Transverse colon (tissue), 4 donors: ENCODE results near the gene TMEM174.
"Not testable (repeated sequence)": the region's sequence is repeated elsewhere in the genome, so short reads cannot be mapped to it uniquely, and the experiment has no call there.

Source experiments
- POLR2AphosphoS5 ChIP-seq, 3 donors: sonication (generic); formaldehyde crosslinking; IDR thresholded peaks; one replicate each; pipeline ENCODE4 v1.6.1; 2016; ENCODE audit warnings: antibody characterized with exemption in 3 of 3
- TF ChIP-seq, protein P1 (sequence below), 5 experiments: fragments of 200-600 bp in 3 of 5; fragments of 450-650 bp in 2 of 5; sonication (generic) in 3 of 5; IDR thresholded peaks; 1 replicate in 2 of 5; 2 replicates in 3 of 5; pipeline ENCODE4 v1.5.1; 2016 to 2017; ENCODE audit warnings: antibody characterized with exemption in 5 of 5, inconsistent platforms in 3 of 5, mild to moderate bottlenecking in 2 of 5, moderate library complexity in 1 of 5

DNA sequence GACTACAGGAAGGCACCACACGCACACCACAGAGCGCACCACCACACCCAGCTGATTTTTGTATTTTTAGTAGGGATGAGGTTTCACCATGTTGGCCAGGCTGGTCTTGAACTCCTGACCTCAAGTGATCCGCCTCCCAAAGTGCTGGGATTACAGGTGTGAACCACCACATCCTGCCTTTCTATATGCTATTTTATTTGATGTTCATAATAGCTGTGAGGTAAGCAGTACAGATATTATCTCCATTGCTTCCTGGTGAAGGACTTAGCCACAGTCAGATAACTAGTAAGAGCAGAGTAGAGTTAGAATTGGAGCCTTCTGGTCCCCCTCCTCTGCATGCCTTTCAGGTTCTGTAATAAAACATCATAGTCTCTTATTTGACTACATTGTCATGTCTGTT is 46.3 kb downstream of the TMEM174 start:
- TF ChIP-seq, protein P1, sequence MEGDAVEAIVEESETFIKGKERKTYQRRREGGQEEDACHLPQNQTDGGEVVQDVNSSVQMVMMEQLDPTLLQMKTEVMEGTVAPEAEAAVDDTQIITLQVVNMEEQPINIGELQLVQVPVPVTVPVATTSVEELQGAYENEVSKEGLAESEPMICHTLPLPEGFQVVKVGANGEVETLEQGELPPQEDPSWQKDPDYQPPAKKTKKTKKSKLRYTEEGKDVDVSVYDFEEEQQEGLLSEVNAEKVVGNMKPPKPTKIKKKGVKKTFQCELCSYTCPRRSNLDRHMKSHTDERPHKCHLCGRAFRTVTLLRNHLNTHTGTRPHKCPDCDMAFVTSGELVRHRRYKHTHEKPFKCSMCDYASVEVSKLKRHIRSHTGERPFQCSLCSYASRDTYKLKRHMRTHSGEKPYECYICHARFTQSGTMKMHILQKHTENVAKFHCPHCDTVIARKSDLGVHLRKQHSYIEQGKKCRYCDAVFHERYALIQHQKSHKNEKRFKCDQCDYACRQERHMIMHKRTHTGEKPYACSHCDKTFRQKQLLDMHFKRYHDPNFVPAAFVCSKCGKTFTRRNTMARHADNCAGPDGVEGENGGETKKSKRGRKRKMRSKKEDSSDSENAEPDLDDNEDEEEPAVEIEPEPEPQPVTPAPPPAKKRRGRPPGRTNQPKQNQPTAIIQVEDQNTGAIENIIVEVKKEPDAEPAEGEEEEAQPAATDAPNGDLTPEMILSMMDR (IDR thresholded peaks at IDR 0.05), result not testable (repeated sequence)
- not testable (repeated sequence) for TF ChIP-seq POLR2AphosphoS5 (IDR thresholded peaks at IDR 0.05)
